Natural killer cell (primary cell): ENCODE results near the gene NAA40. TPM values are rescaled to one million over a fixed set of nuclear protein-coding genes. Genes with fewer than 3 reads are reported as not detected.

Experiments used
- ATAC-seq, 3 donors: fragments of 150-1000 bp in 2 of 3; fragments of 200-7000 bp in 1 of 3; cut with Tn5 transposase; 1 replicate in 1 of 3; 2 replicates in 2 of 3; pipeline ENCODE4 v1.10.0; 2021; ENCODE audit warnings: mild to moderate bottlenecking in 2 of 3, moderate library complexity in 2 of 3
- DNase-seq, 2 donors: peaks; one replicate each; pipeline versions ENCODE4 v3.0.0 to v3.0.0-alpha.2; 2013 to 2021; ENCODE audit warnings: mixed read lengths in 1 of 2
- H3K27ac ChIP-seq: one replicate; pipeline ENCODE4 v1.5.1; 2013; ENCODE audit warnings: mild to moderate bottlenecking, low read length
- H3K27me3 ChIP-seq: one replicate; pipeline ENCODE4 v1.6.1; 2013; ENCODE audit warnings: low read length; ENCODE audit not compliant: control insufficient read depth, insufficient read depth
- H3K36me3 ChIP-seq: one replicate; pipeline ENCODE4 v1.6.1; 2013; ENCODE audit warnings: low read length; ENCODE audit not compliant: control insufficient read depth, insufficient read depth
- H3K4me1 ChIP-seq: one replicate; pipeline ENCODE4 v1.6.1; 2013; ENCODE audit warnings: low read length; ENCODE audit not compliant: control insufficient read depth, insufficient read depth
- H3K4me3 ChIP-seq: one replicate; pipeline ENCODE4 v1.5.1; 2013; ENCODE audit warnings: low read length
- H3K9me3 ChIP-seq: one replicate; pipeline ENCODE4 v1.6.1; 2013; ENCODE audit warnings: low read length; ENCODE audit not compliant: control insufficient read depth, insufficient read depth
- H3K27ac Mint-ChIP-seq, 2 donors: one replicate each; pipeline ENCODE4 v1.8.0; 2022; ENCODE audit warnings: mild to moderate bottlenecking in 2 of 2, mixed read lengths in 2 of 2, moderate library complexity in 1 of 2
- H3K27me3 Mint-ChIP-seq, 2 donors: one replicate each; pipeline ENCODE4 v1.8.0; 2022; ENCODE audit warnings: low read depth in 2 of 2, mixed read lengths in 2 of 2
- H3K36me3 Mint-ChIP-seq: one replicate; pipeline ENCODE4 v1.8.0; 2022; ENCODE audit warnings: mixed read lengths
- H3K4me1 Mint-ChIP-seq, 2 donors: one replicate each; pipeline ENCODE4 v1.8.0; 2022; ENCODE audit warnings: mixed read lengths in 2 of 2
- H3K4me3 Mint-ChIP-seq: one replicate; pipeline ENCODE4 v1.8.0; 2022; ENCODE audit warnings: mild to moderate bottlenecking, moderate library complexity, mixed read lengths
- H3K9me3 Mint-ChIP-seq, 2 donors: one replicate each; pipeline ENCODE4 v1.8.0; 2022; ENCODE audit warnings: mixed read lengths in 2 of 2
- CTCF ChIP-seq: fragments of 200-600 bp; IDR thresholded peaks from one replicate; pipeline ENCODE4 v1.8.0; 2022; ENCODE audit warnings: antibody characterized with exemption
- WGBS: methylation state at CpG from one replicate; pipeline ENCODE4 v1.1.7; 2013; ENCODE audit warnings: missing lambda C conversion rate; ENCODE audit not compliant: insufficient coverage; 5-methylcytosine and 5-hydroxymethylcytosine counted together
- intact Hi-C: fragments of 100-400 bp; cut with micrococcal nuclease; formaldehyde crosslinking; loops from one replicate; pipeline ENCODE4 v1.14.2; 2022
- total RNA-seq, 4 donors: library from RNA; stranded (reverse); fragments of 120-200 nt in 1 of 4; gene quantifications; one replicate each; pipeline versions ENCODE4 v1.2.3 to v1.2.4, GENCODE V29; 2013 to 2022

NAA40 gene
- total RNA-seq, 3 donors from 2014 or later (not counting 1 experiment from before 2014, with no cell fraction given) = 44.8 to 72.1 (median 57.4) TPM

- peak; percentile 53 to 83 for DNase-seq
- peak overlapping the region; percentile 100 for H3K4me3 Mint-ChIP-seq
- no peaks in the 10 kb centered on the region for H3K36me3 Mint-ChIP-seq
- peak overlapping the region; percentile 76 for H3K4me3 ChIP-seq
- intact Hi-C loops = no loop called here
- peak overlapping the region; percentile 97 for H3K27ac Mint-ChIP-seq
- peak overlapping the region; percentile 89 for H3K27ac ChIP-seq
- ATAC-seq = peak; percentile 79 to 84 (median 80)
- H3K4me1 Mint-ChIP-seq = peaks cover 11 to 28% of the 10 kb centered on the region in 2 donors
- peaks cover 17% of the 10 kb centered on the region for H3K36me3 ChIP-seq
- H3K27me3 Mint-ChIP-seq = no peaks in the 10 kb centered on the region
- H3K9me3 ChIP-seq = no peaks in the 10 kb centered on the region
- no peaks in the 10 kb centered on the region for H3K27me3 ChIP-seq
- TF ChIP-seq CTCF = no peak
- H3K4me1 ChIP-seq = peaks cover 33% of the 10 kb centered on the region
- WGBS = 0% methylated on average over 18 of the region's 18 CpGs
- H3K9me3 Mint-ChIP-seq = no peaks in the 10 kb centered on the region
Measured at GRCh38 chr11:63985812-63986155, 47.0 kb downstream of the NAA40 start.

DNA sequence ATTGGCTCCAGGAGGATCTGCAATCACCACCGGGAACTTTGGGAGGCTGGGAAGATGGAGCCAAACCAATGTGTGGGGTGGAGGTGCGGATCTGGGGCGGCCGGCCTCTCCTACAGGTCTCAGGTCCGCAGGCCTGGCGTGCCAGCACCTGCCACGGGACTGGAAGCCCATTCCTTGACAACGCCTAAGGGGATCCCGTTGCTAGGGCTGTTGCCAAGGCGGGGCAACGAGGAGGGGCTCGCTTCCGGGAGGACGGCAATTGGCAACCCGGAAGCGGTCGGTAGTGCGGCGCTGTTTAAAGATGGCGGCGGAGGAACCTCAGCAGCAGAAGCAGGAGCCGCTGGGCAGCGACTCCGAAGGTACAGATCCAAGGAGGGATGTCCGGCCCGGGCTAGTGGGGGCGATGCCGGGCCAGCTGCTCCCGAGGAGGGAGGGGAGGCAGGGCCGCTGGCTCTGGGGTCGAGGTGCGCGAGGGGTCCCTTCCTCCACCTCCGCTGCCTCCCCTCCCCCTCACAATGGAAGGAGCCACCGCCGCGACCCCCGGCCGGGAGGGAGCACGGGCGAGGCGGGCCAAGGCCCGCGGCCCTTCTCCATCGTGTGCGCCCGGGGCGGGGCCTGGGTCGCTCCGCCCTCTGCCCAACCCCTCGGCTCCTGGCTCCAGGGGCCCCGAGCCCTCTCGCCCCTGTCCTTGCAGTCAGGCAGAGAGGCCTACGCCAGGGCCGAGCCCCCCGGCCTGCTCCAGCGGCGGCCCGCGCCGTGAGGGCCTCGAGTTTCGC, 47.5 kb downstream of the NAA40 start, which contains the start of gene OTUB1:
OTUB1 (plus strand) TSS at position 283 of the 776 bp plus-strand sequence; CDS start at position 302, 19 bp downstream.
- Mint-ChIP-seq H3K27me3 (no peaks in the 10 kb centered on the region), H3K4me3 (peak within 1 kb of the TSS; percentile 100), H3K4me1 (peaks cover 11 to 28% of the 10 kb centered on the region in 2 donors), H3K27ac (peak within 1 kb of the TSS; percentile 97), H3K9me3 (no peaks in the 10 kb centered on the region), H3K36me3 (no peaks in the 10 kb centered on the region)
- Histone ChIP-seq H3K27ac (peak within 1 kb of the TSS; percentile 89), H3K4me1 (peaks cover 33% of the 10 kb centered on the region), H3K27me3 (no peaks in the 10 kb centered on the region), H3K36me3 (peaks cover 22% of the 10 kb centered on the region), H3K4me3 (peak within 1 kb of the TSS; percentile 76), H3K9me3 (no peaks in the 10 kb centered on the region)
- DNase-seq = peak; percentile 78 to 93
- no peak for TF ChIP-seq CTCF
- WGBS = under 1% methylated on average over 63 of the region's 63 CpGs
- ATAC-seq = peak; percentile 91 to 94 (median 93)
- intact Hi-C loops = no loop called here

- peaks cover 16 to 34% of the 10 kb centered on the region in 2 donors for H3K4me1 Mint-ChIP-seq
- H3K36me3 ChIP-seq = peaks cover 26% of the 10 kb centered on the region
- DNase-seq (no peak), ATAC-seq (no peak)
- no peaks in the 10 kb centered on the region for H3K27me3 ChIP-seq
- H3K9me3 ChIP-seq = no peaks in the 10 kb centered on the region
- intact Hi-C loops = no loop called here
- no peak overlapping the region for H3K27ac ChIP-seq
- WGBS = 55% methylated on average over 25 of the region's 25 CpGs
- no peaks in the 10 kb centered on the region for H3K27me3 Mint-ChIP-seq
- no peaks in the 10 kb centered on the region for H3K36me3 Mint-ChIP-seq
- H3K4me3 ChIP-seq = peak overlapping the region; percentile 76
- no peaks in the 10 kb centered on the region for H3K9me3 Mint-ChIP-seq
- peaks cover 33% of the 10 kb centered on the region for H3K4me1 ChIP-seq
- TF ChIP-seq CTCF = no peak
- H3K4me3 Mint-ChIP-seq = peak overlapping the region; percentile 50
- H3K27ac Mint-ChIP-seq = peak overlapping the region in 1 of 2 donors; percentile 97
Measured at GRCh38 chr11:63986932-63987513, 48.2 kb downstream of the NAA40 start.
